Ectodermal cell (in vitro differentiated cells): ENCODE measurements around the gene DDX10.
"Not testable (repeated sequence)": the region's sequence is repeated elsewhere in the genome, so short reads cannot be mapped to it uniquely, and the experiment has no call there.

Experiments used
- H3K27ac ChIP-seq: 2 replicates; pipeline ENCODE4 v1.7.0; 2013; ENCODE audit warnings: mild to moderate bottlenecking, low read depth, low read length; ENCODE audit not compliant: insufficient read depth, poor library complexity, severe bottlenecking
- H3K27me3 ChIP-seq: 2 replicates; pipeline ENCODE4 v1.7.0; 2013; ENCODE audit warnings: mild to moderate bottlenecking, low read length; ENCODE audit not compliant: insufficient read depth, control insufficient read depth, poor library complexity, severe bottlenecking
- H3K36me3 ChIP-seq: one replicate; pipeline ENCODE4 v1.7.0; 2013; ENCODE audit warnings: low read length; ENCODE audit not compliant: control insufficient read depth, insufficient read depth
- H3K4me1 ChIP-seq: one replicate; pipeline ENCODE4 v1.7.0; 2013; ENCODE audit warnings: low read length; ENCODE audit not compliant: control insufficient read depth, insufficient read depth
- H3K4me3 ChIP-seq: 2 replicates; pipeline ENCODE4 v1.7.0; 2013; ENCODE audit warnings: low read depth, low read length, control low read depth; ENCODE audit not compliant: insufficient read depth
- H3K9me3 ChIP-seq: 2 replicates; pipeline ENCODE4 v1.7.0; 2013; ENCODE audit warnings: mild to moderate bottlenecking, low read length, moderate library complexity; ENCODE audit not compliant: control insufficient read depth
- WGBS, 2 experiments: methylation state at CpG; one replicate each; pipeline ENCODE4 v1.1.7; 2013; ENCODE audit warnings: missing lambda C conversion rate in 2 of 2; 5-methylcytosine and 5-hydroxymethylcytosine counted together

DDX10 gene

GRCh38 chr11:108805030-108805429 lies 140.2 kb downstream of the DDX10 start:
- H3K9me3 ChIP-seq, result no peaks in the 10 kb centered on the region
- H3K27me3 ChIP-seq, result no peaks in the 10 kb centered on the region
- no peaks in the 10 kb centered on the region for H3K4me1 ChIP-seq
- H3K36me3 ChIP-seq, result no peaks in the 10 kb centered on the region
- H3K27ac ChIP-seq, result no peak overlapping the region
- no peak overlapping the region for H3K4me3 ChIP-seq
- 94 to 98% methylated on average over 2 of the region's 2 CpGs for WGBS, 2 experiments

DNA sequence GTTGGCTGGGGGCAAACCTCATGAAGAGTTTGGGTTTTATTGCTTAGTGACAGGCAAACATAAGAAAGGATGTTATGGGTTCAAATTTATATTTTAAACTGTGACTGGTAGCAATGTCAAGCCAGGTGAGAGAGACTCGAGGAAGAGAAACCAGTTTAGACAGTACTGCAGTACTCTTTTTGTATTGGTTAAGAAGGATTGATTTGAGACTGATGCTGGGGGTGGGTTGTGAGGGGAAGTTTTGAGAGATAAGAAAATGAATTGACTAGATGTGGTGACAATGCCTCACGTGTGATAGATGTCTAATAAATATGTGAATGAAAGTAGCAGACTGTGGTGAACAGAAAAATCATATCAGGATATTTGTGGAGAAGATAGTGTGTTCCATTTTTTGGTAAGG lies 142.4 kb downstream of the DDX10 start:
- H3K4me1 ChIP-seq, result no peaks in the 10 kb centered on the region
- H3K36me3 ChIP-seq, result no peaks in the 10 kb centered on the region
- no peak overlapping the region for H3K27ac ChIP-seq
- no peak overlapping the region for H3K4me3 ChIP-seq
- no peaks in the 10 kb centered on the region for H3K9me3 ChIP-seq
- 90 to 97% methylated on average over 2 of the region's 2 CpGs for WGBS, 2 experiments
- H3K27me3 ChIP-seq, result no peaks in the 10 kb centered on the region

DNA sequence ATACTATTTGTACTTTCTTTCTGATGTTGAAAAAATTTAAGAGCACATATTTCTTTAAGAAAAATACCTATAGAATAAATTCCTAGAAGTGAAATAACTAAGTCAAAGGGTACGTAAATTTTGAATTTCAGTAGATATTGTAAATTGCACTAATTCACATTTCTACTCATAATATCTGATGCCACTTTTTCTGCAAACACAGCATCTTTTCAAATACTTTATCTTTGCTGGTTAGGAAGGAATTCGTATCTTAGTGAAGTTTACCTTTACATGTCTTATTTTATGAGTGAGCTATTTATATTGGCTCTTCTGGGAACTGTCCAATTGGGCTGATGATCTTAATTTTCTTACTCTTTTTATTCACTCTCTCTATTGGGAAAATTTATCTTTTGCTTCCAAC lies 148.2 kb downstream of the DDX10 start:
- H3K27me3 ChIP-seq, result no peaks in the 10 kb centered on the region
- H3K4me1 ChIP-seq, result no peaks in the 10 kb centered on the region
- no peak overlapping the region for H3K27ac ChIP-seq
- 100% methylated on average over 1 of the region's 2 CpGs; no CpG with 5 or more reads in 1 of the 2 experiments for WGBS, 2 experiments
- H3K4me3 ChIP-seq, result no peak overlapping the region
- no peaks in the 10 kb centered on the region for H3K9me3 ChIP-seq
- no peaks in the 10 kb centered on the region for H3K36me3 ChIP-seq

DNA sequence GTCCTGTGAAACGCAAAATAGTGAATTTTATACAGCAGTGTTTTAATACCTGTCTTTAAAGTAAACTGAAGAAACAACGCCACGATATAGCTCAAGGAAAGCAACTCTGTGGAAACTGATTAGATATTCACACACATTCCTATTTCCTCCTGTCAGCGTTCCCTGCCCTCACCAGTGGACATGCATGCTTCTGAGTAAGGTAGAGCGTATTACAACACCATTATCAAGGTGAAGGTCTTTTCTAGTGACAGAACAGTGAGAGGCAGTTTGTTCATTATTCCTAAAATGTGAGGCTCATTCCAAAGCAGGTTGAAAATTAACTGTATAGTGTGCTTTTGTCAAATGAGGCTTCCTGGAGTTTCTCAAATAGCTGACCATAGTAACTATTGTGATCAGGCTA lies 153.1 kb downstream of the DDX10 start:
- WGBS, 2 experiments, result 93 to 94% methylated on average over 5 of the region's 5 CpGs
- no peaks in the 10 kb centered on the region for H3K36me3 ChIP-seq
- H3K4me1 ChIP-seq, result no peaks in the 10 kb centered on the region
- no peak overlapping the region for H3K4me3 ChIP-seq
- no peaks in the 10 kb centered on the region for H3K27me3 ChIP-seq
- H3K27ac ChIP-seq, result no peak overlapping the region
- no peaks in the 10 kb centered on the region for H3K9me3 ChIP-seq

DNA sequence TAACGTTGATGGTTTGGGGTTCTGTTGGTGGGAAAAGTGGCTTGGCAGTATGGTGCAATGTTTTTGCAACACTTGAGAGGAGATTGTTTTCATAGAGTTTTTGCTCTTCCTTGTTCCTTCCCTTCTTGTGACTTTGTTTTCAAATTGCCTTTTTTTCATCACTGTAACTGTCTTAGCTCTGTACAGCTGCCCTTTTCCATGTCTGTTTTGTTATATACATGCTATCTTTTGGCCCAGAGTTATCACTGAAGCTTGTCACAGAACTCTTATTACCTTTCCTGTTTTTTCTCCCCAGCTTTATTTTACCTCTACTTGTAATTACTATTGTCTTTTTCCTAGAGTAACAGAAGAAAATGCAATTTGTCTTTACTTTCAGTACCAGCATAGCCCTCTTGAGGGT lies 154.1 kb downstream of the DDX10 start:
- Histone ChIP-seq H3K9me3 (no peaks in the 10 kb centered on the region), H3K4me3 (no peak overlapping the region), H3K27ac (no peak overlapping the region), H3K27me3 (no peaks in the 10 kb centered on the region), H3K4me1 (no peaks in the 10 kb centered on the region), H3K36me3 (no peaks in the 10 kb centered on the region)
- WGBS, 2 experiments, result 100% methylated on average over 1 of the region's 1 CpG

- no peak overlapping the region for H3K4me3 ChIP-seq
These were observed 155.1 kb downstream of the DDX10 start for GRCh38 chr11:108819957-108820356.

GRCh38 chr11:108823960-108824359 lies 159.1 kb downstream of the DDX10 start:
- H3K4me1 ChIP-seq, H3K36me3 ChIP-seq, H3K27ac ChIP-seq, H3K27me3 ChIP-seq, H3K4me3 ChIP-seq, H3K9me3 ChIP-seq: not testable (repeated sequence)
- WGBS, 2 experiments, result 95% methylated on average over 11 of the region's 11 CpGs

More at GRCh38 chr11:108819957-108820356, 155.1 kb downstream of the DDX10 start:
- 97 to 100% methylated on average over 2 of the region's 2 CpGs for WGBS, 2 experiments
- Histone ChIP-seq H3K27ac (no peak overlapping the region), H3K36me3 (no peaks in the 10 kb centered on the region), H3K4me1 (no peaks in the 10 kb centered on the region), H3K27me3 (no peaks in the 10 kb centered on the region), H3K9me3 (no peaks in the 10 kb centered on the region)

GRCh38 chr11:108824545-108824944 lies 159.7 kb downstream of the DDX10 start:
- no peaks in the 10 kb centered on the region for H3K27me3 ChIP-seq
- H3K9me3 ChIP-seq, result no peaks in the 10 kb centered on the region
- WGBS, 2 experiments, result 93 to 100% methylated on average over 2 to 3 of the region's 3 CpGs
- H3K27ac ChIP-seq, result no peak overlapping the region
- H3K36me3 ChIP-seq, result no peaks in the 10 kb centered on the region
- H3K4me3 ChIP-seq, result no peak overlapping the region
- no peaks in the 10 kb centered on the region for H3K4me1 ChIP-seq

DNA sequence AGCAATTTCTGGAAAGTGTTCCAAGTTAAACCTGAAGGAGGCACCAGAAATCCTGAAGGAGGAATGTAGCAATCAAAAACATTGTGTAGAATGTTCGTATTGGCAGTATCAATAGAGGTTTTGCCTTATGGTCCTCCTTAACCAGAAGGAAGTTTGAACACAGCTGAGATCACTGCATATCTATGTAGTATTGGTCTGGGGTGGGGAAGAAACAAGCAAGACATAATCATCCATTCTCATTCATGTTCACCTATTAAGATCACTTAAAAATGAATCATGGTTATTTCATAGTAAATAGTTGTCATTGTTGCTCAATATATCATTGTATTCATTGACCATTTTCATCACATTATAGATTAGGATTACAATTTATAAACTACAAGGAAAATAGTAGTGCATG lies 160.5 kb downstream of the DDX10 start:
- no peaks in the 10 kb centered on the region for H3K9me3 ChIP-seq
- no peaks in the 10 kb centered on the region for H3K4me1 ChIP-seq
- no peak overlapping the region for H3K4me3 ChIP-seq
- 89 to 100% methylated on average over 1 of the region's 1 CpG for WGBS, 2 experiments
- H3K36me3 ChIP-seq, result no peaks in the 10 kb centered on the region
- no peak overlapping the region for H3K27ac ChIP-seq
- H3K27me3 ChIP-seq, result no peaks in the 10 kb centered on the region

DNA sequence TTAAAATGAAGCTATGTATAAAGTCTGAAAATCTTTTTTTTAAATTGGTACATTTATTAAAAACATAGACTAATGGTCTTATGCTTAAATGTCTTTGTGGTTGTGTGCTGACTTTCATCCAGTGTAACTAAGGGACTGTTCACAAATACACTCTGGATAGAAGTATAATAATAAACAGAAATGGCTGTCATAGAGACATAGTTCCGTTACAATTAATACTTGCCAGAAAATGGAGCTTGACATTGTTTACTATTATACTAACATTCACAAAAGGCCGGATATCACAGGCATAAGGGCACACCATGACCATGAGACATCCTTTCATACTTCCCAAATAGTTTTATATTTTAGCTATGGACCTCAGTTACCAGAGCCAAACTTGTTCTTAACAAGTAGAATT lies 161.3 kb downstream of the DDX10 start:
- Histone ChIP-seq H3K4me1 (no peaks in the 10 kb centered on the region), H3K9me3 (no peaks in the 10 kb centered on the region), H3K27me3 (no peaks in the 10 kb centered on the region), H3K36me3 (no peaks in the 10 kb centered on the region), H3K4me3 (no peak overlapping the region), H3K27ac (no peak overlapping the region)
- 93 to 97% methylated on average over 2 of the region's 2 CpGs for WGBS, 2 experiments

DNA sequence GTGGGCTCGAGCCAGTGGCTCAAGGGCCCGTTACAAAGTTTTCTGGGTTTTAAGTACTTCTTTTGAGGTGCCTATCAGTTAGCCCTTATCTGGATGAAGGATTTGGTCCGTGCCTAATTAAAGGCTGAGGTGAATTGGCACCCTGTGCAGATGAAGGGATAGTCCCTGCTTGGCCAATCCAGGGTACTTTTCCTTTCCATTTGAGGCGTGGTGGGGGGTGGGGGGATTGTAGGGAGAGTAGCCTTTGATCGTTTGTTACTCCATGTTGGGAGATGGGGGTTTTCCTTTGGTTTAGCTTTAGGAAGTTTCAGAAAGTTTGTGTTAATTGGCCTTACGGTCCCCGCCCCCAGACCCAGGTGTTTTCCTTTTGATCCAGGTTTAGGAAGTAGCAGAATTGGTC lies 170.8 kb downstream of the DDX10 start:
- no peak overlapping the region for H3K27ac ChIP-seq
- H3K36me3 ChIP-seq, result no peaks in the 10 kb centered on the region
- no peaks in the 10 kb centered on the region for H3K4me1 ChIP-seq
- 79 to 84% methylated on average over 7 of the region's 7 CpGs for WGBS, 2 experiments
- no peaks in the 10 kb centered on the region for H3K27me3 ChIP-seq
- no peak overlapping the region for H3K4me3 ChIP-seq
- no peaks in the 10 kb centered on the region for H3K9me3 ChIP-seq
